ENCODE data around the gene CDK5RAP1. TPM values are rescaled to one million over a fixed set of nuclear protein-coding genes. Genes with fewer than 3 reads are reported as not detected.

CDK5RAP1 gene
- total RNA-seq, 2 donors from 2014 or later: 26.2 to 26.3 TPM

DNA sequence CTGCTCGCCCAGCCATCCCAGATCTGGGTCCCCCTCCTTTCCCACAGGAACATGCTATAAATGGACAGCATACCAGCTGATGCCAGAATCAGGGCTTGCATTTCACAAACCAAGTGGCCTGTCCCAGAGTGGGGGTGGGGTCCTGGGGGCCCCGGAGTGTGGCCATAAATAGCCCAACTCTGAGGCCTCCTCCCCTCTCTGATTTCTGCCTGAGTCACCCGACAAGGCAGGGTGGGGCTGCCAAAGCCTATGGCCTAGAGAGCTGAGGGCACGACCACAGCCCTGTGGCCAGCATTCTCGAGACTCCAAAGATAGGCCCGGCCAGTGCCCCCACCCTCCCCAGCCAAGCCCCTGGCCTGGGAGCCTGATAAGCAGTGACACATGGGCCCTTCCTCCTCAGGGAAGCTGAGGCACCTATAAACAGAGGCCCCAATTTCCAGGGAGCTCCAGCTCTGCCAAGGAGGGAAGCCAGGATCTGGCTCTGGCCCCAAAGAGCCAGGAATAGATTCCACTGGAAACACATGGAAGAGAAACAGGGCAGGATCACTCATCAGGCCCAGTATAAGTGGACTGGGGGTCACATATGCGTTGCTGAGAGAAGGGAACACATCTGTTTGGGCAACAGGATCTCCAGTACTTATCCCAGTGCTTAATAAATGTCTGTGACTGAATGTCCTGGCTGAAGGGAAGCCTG lies 22.0 kb upstream of the CDK5RAP1 start:
- TF ChIP-seq, protein P1, sequence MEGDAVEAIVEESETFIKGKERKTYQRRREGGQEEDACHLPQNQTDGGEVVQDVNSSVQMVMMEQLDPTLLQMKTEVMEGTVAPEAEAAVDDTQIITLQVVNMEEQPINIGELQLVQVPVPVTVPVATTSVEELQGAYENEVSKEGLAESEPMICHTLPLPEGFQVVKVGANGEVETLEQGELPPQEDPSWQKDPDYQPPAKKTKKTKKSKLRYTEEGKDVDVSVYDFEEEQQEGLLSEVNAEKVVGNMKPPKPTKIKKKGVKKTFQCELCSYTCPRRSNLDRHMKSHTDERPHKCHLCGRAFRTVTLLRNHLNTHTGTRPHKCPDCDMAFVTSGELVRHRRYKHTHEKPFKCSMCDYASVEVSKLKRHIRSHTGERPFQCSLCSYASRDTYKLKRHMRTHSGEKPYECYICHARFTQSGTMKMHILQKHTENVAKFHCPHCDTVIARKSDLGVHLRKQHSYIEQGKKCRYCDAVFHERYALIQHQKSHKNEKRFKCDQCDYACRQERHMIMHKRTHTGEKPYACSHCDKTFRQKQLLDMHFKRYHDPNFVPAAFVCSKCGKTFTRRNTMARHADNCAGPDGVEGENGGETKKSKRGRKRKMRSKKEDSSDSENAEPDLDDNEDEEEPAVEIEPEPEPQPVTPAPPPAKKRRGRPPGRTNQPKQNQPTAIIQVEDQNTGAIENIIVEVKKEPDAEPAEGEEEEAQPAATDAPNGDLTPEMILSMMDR (IDR thresholded peaks at IDR 0.05): no peak
- Histone ChIP-seq H3K9me3 (no peaks in the 10 kb centered on the region), H3K27ac (peak overlapping the region; percentile 80 to 98), H3K4me3 (peak overlapping the region; percentile 17), H3K27me3 (replicated peaks; ENCODE audit: insufficient read depth) (no peaks in the 10 kb centered on the region), H3K36me3 (no peaks in the 10 kb centered on the region), H3K4me1 (ENCODE audit: control insufficient read depth in 1 of 2, low read depth in 2 of 2) (peaks cover 19 to 42% of the 10 kb centered on the region in 2 donors)
- DNase-seq (ENCODE audit: low spot score): peak; percentile 80
- peak; percentile 92 for ATAC-seq (ENCODE audit: insufficient number of reproducible peaks, low FRiP score, low read depth)

- no peak for DNase-seq (ENCODE audit: low spot score)
- no peak overlapping the region for H3K4me3 ChIP-seq
- ATAC-seq (ENCODE audit: insufficient number of reproducible peaks, low FRiP score, low read depth): no peak
- peaks cover 19 to 50% of the 10 kb centered on the region in 2 donors for H3K4me1 ChIP-seq (ENCODE audit: control insufficient read depth in 1 of 2, low read depth in 2 of 2)
- no peaks in the 10 kb centered on the region for H3K9me3 ChIP-seq
- TF ChIP-seq, protein P1 (IDR thresholded peaks at IDR 0.05): no peak
- peaks cover 15% of the 10 kb centered on the region for H3K36me3 ChIP-seq
- no peaks in the 10 kb centered on the region for H3K27me3 ChIP-seq (replicated peaks; ENCODE audit: insufficient read depth)
- H3K27ac ChIP-seq: peak overlapping the region; percentile 69 to 78
Measured at GRCh38 chr20:33419140-33419974, 18.0 kb upstream of the CDK5RAP1 start.

GRCh38 chr20:33418033-33418432 lies 16.7 kb upstream of the CDK5RAP1 start:
- TF ChIP-seq, protein P1 (IDR thresholded peaks at IDR 0.05): no peak
- no peak overlapping the region for H3K4me3 ChIP-seq
- no peaks in the 10 kb centered on the region for H3K9me3 ChIP-seq
- ATAC-seq (ENCODE audit: insufficient number of reproducible peaks, low FRiP score, low read depth) (no peak), DNase-seq (ENCODE audit: low spot score) (no peak)
- peaks cover 15% of the 10 kb centered on the region for H3K36me3 ChIP-seq
- H3K27ac ChIP-seq: no peak overlapping the region
- peaks cover 9 to 38% of the 10 kb centered on the region in 2 donors for H3K4me1 ChIP-seq (ENCODE audit: control insufficient read depth in 1 of 2, low read depth in 2 of 2)
- no peaks in the 10 kb centered on the region for H3K27me3 ChIP-seq (replicated peaks; ENCODE audit: insufficient read depth)

DNA sequence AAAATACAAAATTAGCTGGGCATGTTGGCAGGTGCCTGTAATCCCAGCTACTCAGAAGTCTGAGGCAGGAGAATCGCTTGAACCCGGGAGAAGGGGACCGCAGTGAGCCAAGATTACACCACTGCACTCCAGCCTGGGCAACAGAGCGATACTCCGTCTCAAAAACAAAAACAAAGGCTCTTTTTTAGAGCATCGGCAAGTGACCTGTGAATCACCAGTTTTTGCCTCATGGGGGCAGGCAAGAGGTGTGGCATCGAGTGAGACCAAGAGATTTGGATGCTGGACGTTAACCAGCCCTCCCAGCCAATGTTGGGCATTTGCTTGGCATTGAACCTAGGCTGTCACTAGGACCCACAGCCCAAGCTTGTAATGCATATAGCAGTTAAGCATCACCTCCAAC lies 14.6 kb upstream of the CDK5RAP1 start:
- H3K4me1 ChIP-seq (ENCODE audit: control insufficient read depth in 1 of 2, low read depth in 2 of 2): peaks cover 5 to 26% of the 10 kb centered on the region in 2 donors
- H3K27me3 ChIP-seq (replicated peaks; ENCODE audit: insufficient read depth): no peaks in the 10 kb centered on the region
- peaks cover 29% of the 10 kb centered on the region for H3K36me3 ChIP-seq
- DNase-seq (ENCODE audit: low spot score): no peak
- H3K27ac ChIP-seq: no peak overlapping the region
- H3K9me3 ChIP-seq: no peaks in the 10 kb centered on the region
- TF ChIP-seq, protein P1 (IDR thresholded peaks at IDR 0.05): peak; percentile 68
- ATAC-seq (ENCODE audit: insufficient number of reproducible peaks, low FRiP score, low read depth): peak; percentile 39
- H3K4me3 ChIP-seq: no peak overlapping the region

DNA sequence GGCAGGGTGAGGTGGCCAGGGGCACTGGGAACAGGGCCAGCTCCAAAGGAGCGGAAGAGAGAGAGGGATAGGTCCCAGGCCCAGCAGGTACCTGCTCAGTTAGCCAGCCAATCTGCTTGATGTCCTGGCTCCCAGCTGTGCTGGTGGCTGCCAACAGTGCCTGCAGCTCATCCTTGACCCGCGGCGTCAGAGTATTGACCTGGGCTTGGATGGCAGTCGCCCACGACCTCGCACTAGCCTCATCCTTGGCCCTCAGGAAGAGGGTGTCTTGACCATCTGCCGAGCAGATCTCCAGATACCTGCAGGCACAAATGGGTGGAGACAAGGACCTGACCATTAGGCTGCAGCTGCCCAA lies 11.1 kb upstream of the CDK5RAP1 start:
- no peak overlapping the region for H3K4me3 ChIP-seq
- peaks cover 37% of the 10 kb centered on the region for H3K36me3 ChIP-seq
- DNase-seq (ENCODE audit: low spot score): no peak
- H3K27me3 ChIP-seq (replicated peaks; ENCODE audit: insufficient read depth): no peaks in the 10 kb centered on the region
- TF ChIP-seq, protein P1 (IDR thresholded peaks at IDR 0.05): no peak
- no peak for ATAC-seq (ENCODE audit: insufficient number of reproducible peaks, low FRiP score, low read depth)
- no peaks in the 10 kb centered on the region for H3K9me3 ChIP-seq
- H3K4me1 ChIP-seq (ENCODE audit: control insufficient read depth in 1 of 2, low read depth in 2 of 2): peaks cover 0 to 11% of the 10 kb centered on the region in 2 donors
- no peak overlapping the region for H3K27ac ChIP-seq

All from thoracic aorta (tissue), 2 donors.